ENCODE data around the gene GPBP1L1. TPM values are rescaled to one million over a fixed set of nuclear protein-coding genes. Genes with fewer than 3 reads are reported as not detected.

GPBP1L1 gene
- polyA plus RNA-seq, 1 donor (not counting 4 experiments of a cell fraction or from before 2014, with no cell fraction given), result 64.1 TPM

GRCh38 chr1:45585496-45586075 lies 100.7 kb downstream of the GPBP1L1 start:
- FAIRE-seq (no peak), DNase-seq (ENCODE audit: low read depth, low spot score) (no peak)
- Histone ChIP-seq H3K27me3 (ENCODE audit: control insufficient read depth, extremely low read depth, insufficient read depth, low read length) (no peaks in the 10 kb centered on the region), H3K36me3 (ENCODE audit: control insufficient read depth in 2 of 2, extremely low read depth in 1 of 2, insufficient read depth in 2 of 2, low read length in 2 of 2) (peaks cover 0 to 6% of the 10 kb centered on the region in 2 experiments), H3K9me1 (ENCODE audit: control insufficient read depth, extremely low read depth, insufficient read depth, low read length) (no peaks in the 10 kb centered on the region), H2AFZ (ENCODE audit: control insufficient read depth, low read length) (no peak overlapping the region), H3K27ac (ENCODE audit: control insufficient read depth, insufficient read depth, low read length) (peak overlapping the region; percentile 63), H3K9me3 (ENCODE audit: control insufficient read depth, low read depth, low read length) (no peaks in the 10 kb centered on the region), H3K4me2 (ENCODE audit: control insufficient read depth, extremely low read depth, insufficient read depth, low read depth, low read length) (peak overlapping the region; percentile 92), H4K20me1 (ENCODE audit: control insufficient read depth, extremely low read depth, insufficient read depth, low read length) (peaks cover 11% of the 10 kb centered on the region), H3K4me3 (ENCODE audit: control insufficient read depth in 2 of 3, extremely low read depth in 1 of 3, insufficient read depth in 2 of 3, low read depth in 1 of 3, low read length in 3 of 3) (peak overlapping the region; percentile 66 to 98 (median 79)), H3K79me2 (ENCODE audit: control insufficient read depth, insufficient read depth, low read length) (peaks cover 58% of the 10 kb centered on the region), H3K4me1 (ENCODE audit: control insufficient read depth, extremely low read depth, insufficient read depth, low read length) (peaks cover 17% of the 10 kb centered on the region), H3K9ac (ENCODE audit: control insufficient read depth, extremely low read depth, insufficient read depth, low read length) (peak overlapping the region; percentile 97)
- TF ChIP-seq, protein P1, sequence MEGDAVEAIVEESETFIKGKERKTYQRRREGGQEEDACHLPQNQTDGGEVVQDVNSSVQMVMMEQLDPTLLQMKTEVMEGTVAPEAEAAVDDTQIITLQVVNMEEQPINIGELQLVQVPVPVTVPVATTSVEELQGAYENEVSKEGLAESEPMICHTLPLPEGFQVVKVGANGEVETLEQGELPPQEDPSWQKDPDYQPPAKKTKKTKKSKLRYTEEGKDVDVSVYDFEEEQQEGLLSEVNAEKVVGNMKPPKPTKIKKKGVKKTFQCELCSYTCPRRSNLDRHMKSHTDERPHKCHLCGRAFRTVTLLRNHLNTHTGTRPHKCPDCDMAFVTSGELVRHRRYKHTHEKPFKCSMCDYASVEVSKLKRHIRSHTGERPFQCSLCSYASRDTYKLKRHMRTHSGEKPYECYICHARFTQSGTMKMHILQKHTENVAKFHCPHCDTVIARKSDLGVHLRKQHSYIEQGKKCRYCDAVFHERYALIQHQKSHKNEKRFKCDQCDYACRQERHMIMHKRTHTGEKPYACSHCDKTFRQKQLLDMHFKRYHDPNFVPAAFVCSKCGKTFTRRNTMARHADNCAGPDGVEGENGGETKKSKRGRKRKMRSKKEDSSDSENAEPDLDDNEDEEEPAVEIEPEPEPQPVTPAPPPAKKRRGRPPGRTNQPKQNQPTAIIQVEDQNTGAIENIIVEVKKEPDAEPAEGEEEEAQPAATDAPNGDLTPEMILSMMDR (optimal IDR thresholded peaks at IDR 0.05 in 1 of 3, IDR thresholded peaks at IDR 0.05 in 1 of 3, conservative IDR thresholded peaks at IDR 0.05 in 1 of 3; ENCODE audit: extremely low read depth in 1 of 3, insufficient read depth in 2 of 3, low read length in 3 of 3), result no peak
- TF ChIP-seq EZH2 (IDR thresholded peaks at IDR 0.05; ENCODE audit: low read length), result no peak
- dilution Hi-C loops (cut with MboI; ENCODE audit: extremely low pct_ligation_motif_present, low sequenced_read_pairs), result no loop called here

DNA sequence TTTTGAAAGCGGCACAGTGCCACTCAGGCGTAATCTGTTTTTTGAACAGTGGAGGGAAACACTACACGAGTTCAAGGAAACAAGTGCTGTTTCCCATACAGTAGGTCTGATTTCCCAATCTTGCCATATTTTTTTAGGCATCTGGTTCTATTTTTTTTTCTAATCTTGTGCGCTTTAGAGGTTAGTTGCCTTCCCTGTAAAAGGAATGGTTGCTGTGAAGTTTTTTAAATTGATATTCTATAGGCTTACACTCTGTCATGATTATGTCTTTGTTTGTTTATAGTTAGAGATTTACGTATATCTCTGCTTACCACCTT lies 101.3 kb downstream of the GPBP1L1 start:
- H3K9ac ChIP-seq (ENCODE audit: control insufficient read depth, extremely low read depth, insufficient read depth, low read length), result peak overlapping the region; percentile 97
- peaks cover 11% of the 10 kb centered on the region for H4K20me1 ChIP-seq (ENCODE audit: control insufficient read depth, extremely low read depth, insufficient read depth, low read length)
- H3K4me3 ChIP-seq (ENCODE audit: control insufficient read depth in 2 of 3, extremely low read depth in 1 of 3, insufficient read depth in 2 of 3, low read depth in 1 of 3, low read length in 3 of 3), result peak overlapping the region; percentile 66 to 98 (median 79)
- peaks cover 0 to 6% of the 10 kb centered on the region in 2 experiments for H3K36me3 ChIP-seq (ENCODE audit: control insufficient read depth in 2 of 2, extremely low read depth in 1 of 2, insufficient read depth in 2 of 2, low read length in 2 of 2)
- no peaks in the 10 kb centered on the region for H3K9me3 ChIP-seq (ENCODE audit: control insufficient read depth, low read depth, low read length)
- no peaks in the 10 kb centered on the region for H3K9me1 ChIP-seq (ENCODE audit: control insufficient read depth, extremely low read depth, insufficient read depth, low read length)
- TF ChIP-seq, protein P1 (optimal IDR thresholded peaks at IDR 0.05 in 1 of 3, IDR thresholded peaks at IDR 0.05 in 1 of 3, conservative IDR thresholded peaks at IDR 0.05 in 1 of 3; ENCODE audit: extremely low read depth in 1 of 3, insufficient read depth in 2 of 3, low read length in 3 of 3), result no peak
- no peak for TF ChIP-seq EZH2 (IDR thresholded peaks at IDR 0.05; ENCODE audit: low read length)
- peaks cover 56% of the 10 kb centered on the region for H3K79me2 ChIP-seq (ENCODE audit: control insufficient read depth, insufficient read depth, low read length)
- peak overlapping the region; percentile 92 for H3K4me2 ChIP-seq (ENCODE audit: control insufficient read depth, extremely low read depth, insufficient read depth, low read depth, low read length)
- dilution Hi-C loops (cut with MboI; ENCODE audit: extremely low pct_ligation_motif_present, low sequenced_read_pairs), result no loop called here
- FAIRE-seq (no peak), DNase-seq (ENCODE audit: low read depth, low spot score) (no peak)
- H3K4me1 ChIP-seq (ENCODE audit: control insufficient read depth, extremely low read depth, insufficient read depth, low read length), result peaks cover 16% of the 10 kb centered on the region
- H2AFZ ChIP-seq (ENCODE audit: control insufficient read depth, low read length), result no peak overlapping the region
- no peaks in the 10 kb centered on the region for H3K27me3 ChIP-seq (ENCODE audit: control insufficient read depth, extremely low read depth, insufficient read depth, low read length)
- peak overlapping the region; percentile 63 for H3K27ac ChIP-seq (ENCODE audit: control insufficient read depth, insufficient read depth, low read length)
